H9 (cell line): Measurements from ENCODE around the gene FCHSD2. TPM values are rescaled to one million over a fixed set of nuclear protein-coding genes. Genes with fewer than 3 reads are reported as not detected.

Experiments used
- DNase-seq: peaks from one replicate; pipeline ENCODE4 v3.0.0-alpha.2; 2017
- H2AFZ ChIP-seq: one replicate; pipeline ENCODE4 v1.6.1; 2013; ENCODE audit warnings: mild to moderate bottlenecking, low read length, control low read depth, moderate library complexity
- H2AK5ac ChIP-seq: 2 replicates; pipeline ENCODE4 v1.6.1; 2013; ENCODE audit warnings: low read length, control low read depth, mixed read lengths; ENCODE audit not compliant: insufficient read length
- H2BK120ac ChIP-seq: one replicate; pipeline ENCODE4 v1.6.1; 2013; ENCODE audit warnings: low read depth, mild to moderate bottlenecking, low read length, control low read depth, inconsistent platforms; ENCODE audit not compliant: poor library complexity, severe bottlenecking
- H2BK12ac ChIP-seq: 2 replicates; pipeline ENCODE4 v1.6.1; 2013; ENCODE audit warnings: low read length, control low read depth, mixed read lengths, low read depth; ENCODE audit not compliant: insufficient read length
- H2BK15ac ChIP-seq: 2 replicates; pipeline ENCODE4 v1.6.1; 2013; ENCODE audit warnings: low read depth, low read length, control low read depth
- H2BK20ac ChIP-seq: one replicate; pipeline ENCODE4 v1.6.1; 2013; ENCODE audit warnings: low read depth, mild to moderate bottlenecking, low read length, control low read depth, inconsistent platforms; ENCODE audit not compliant: poor library complexity, severe bottlenecking
- H2BK5ac ChIP-seq: 2 replicates; pipeline ENCODE4 v1.6.1; 2013; ENCODE audit warnings: low read length, control low read depth, mixed read lengths; ENCODE audit not compliant: insufficient read length
- H3K14ac ChIP-seq: 2 replicates; pipeline ENCODE4 v1.6.1; 2013; ENCODE audit warnings: low read length, control low read depth; ENCODE audit not compliant: insufficient read depth
- H3K18ac ChIP-seq: 2 replicates; pipeline ENCODE4 v1.6.1; 2013; ENCODE audit warnings: low read depth, mild to moderate bottlenecking, mixed read lengths, low read length, control low read depth; ENCODE audit not compliant: insufficient read length
- H3K23ac ChIP-seq: 2 replicates; pipeline ENCODE4 v1.6.1; 2013; ENCODE audit warnings: low read length, control low read depth, mixed read lengths, low read depth; ENCODE audit not compliant: insufficient read length
- H3K23me2 ChIP-seq: 2 replicates; pipeline ENCODE4 v1.6.1; 2013; ENCODE audit warnings: low read depth, mild to moderate bottlenecking, mixed read lengths, low read length, control low read depth; ENCODE audit not compliant: insufficient read length, poor library complexity, severe bottlenecking
- H3K27ac ChIP-seq: 2 replicates; pipeline ENCODE4 v1.5.1; 2013; ENCODE audit warnings: low read length, control low read depth, mixed read lengths, low read depth; ENCODE audit not compliant: insufficient read length
- H3K27me3 ChIP-seq: 2 replicates; pipeline ENCODE4 v1.6.1; 2013; ENCODE audit warnings: low read length, control low read depth, inconsistent platforms; ENCODE audit not compliant: insufficient read depth
- H3K4ac ChIP-seq: 2 replicates; pipeline ENCODE4 v1.6.1; 2013; ENCODE audit warnings: low read depth, mild to moderate bottlenecking, control low read depth, inconsistent platforms, low read length, moderate library complexity
- H3K4me1 ChIP-seq: 2 replicates; pipeline ENCODE4 v1.6.1; 2013; ENCODE audit warnings: low read length, control low read depth, inconsistent platforms; ENCODE audit not compliant: insufficient read depth
- H3K4me2 ChIP-seq: 2 replicates; pipeline ENCODE4 v1.6.1; 2013; ENCODE audit warnings: low read length, control low read depth, mixed read lengths; ENCODE audit not compliant: insufficient read length, insufficient read depth
- H3K56ac ChIP-seq: 2 replicates; pipeline ENCODE4 v1.6.1; 2013; ENCODE audit warnings: low read depth, mild to moderate bottlenecking, mixed read lengths, low read length, control low read depth; ENCODE audit not compliant: insufficient read length
- H3K79me1 ChIP-seq: 2 replicates; pipeline ENCODE4 v1.6.1; 2013; ENCODE audit warnings: low read depth, mild to moderate bottlenecking, moderate library complexity, low read length, control low read depth, inconsistent platforms; ENCODE audit not compliant: insufficient read depth, poor library complexity, severe bottlenecking
- H3K79me2 ChIP-seq: 2 replicates; pipeline ENCODE4 v1.6.1; 2013; ENCODE audit warnings: low read length, control low read depth, inconsistent platforms; ENCODE audit not compliant: insufficient read depth
- H3K9ac ChIP-seq: 2 replicates; pipeline ENCODE4 v1.6.1; 2013; ENCODE audit warnings: low read length, control low read depth, mixed read lengths; ENCODE audit not compliant: insufficient read length; ENCODE audit errors: extremely low read depth
- H3K9me3 ChIP-seq: one replicate; pipeline ENCODE4 v1.6.1; 2013; ENCODE audit warnings: low read depth, low read length, inconsistent platforms; ENCODE audit not compliant: control insufficient read depth
- H3T11ph ChIP-seq: one replicate; pipeline ENCODE4 v1.6.1; 2013; ENCODE audit warnings: mild to moderate bottlenecking, low read length, control low read depth, inconsistent platforms
- H4K20me1 ChIP-seq: one replicate; pipeline ENCODE4 v1.6.1; 2013; ENCODE audit not compliant: control insufficient read depth, insufficient read length, insufficient read depth
- H4K5ac ChIP-seq: 2 replicates; pipeline ENCODE4 v1.6.1; 2013; ENCODE audit warnings: low read depth, mild to moderate bottlenecking, mixed read lengths, low read length, control low read depth; ENCODE audit not compliant: insufficient read length
- H4K8ac ChIP-seq: replicated peaks from 2 replicates; pipeline ENCODE4 v1.6.1; 2013; ENCODE audit warnings: low read length, control low read depth, mixed read lengths, low read depth; ENCODE audit not compliant: insufficient read length
- H4K91ac ChIP-seq: 2 replicates; pipeline ENCODE4 v1.6.1; 2013; ENCODE audit warnings: low read depth, mild to moderate bottlenecking, moderate library complexity, mixed read lengths, low read length, control low read depth; ENCODE audit not compliant: insufficient read length
- H3K27ac Mint-ChIP-seq, 3 experiments: 2 replicates in 2 of 3; 3 replicates in 1 of 3; pipeline ENCODE4 v1.8.0; 2020 to 2021; ENCODE audit warnings: mixed read lengths in 3 of 3, mild to moderate bottlenecking in 1 of 3, moderate library complexity in 1 of 3
- H3K27me3 Mint-ChIP-seq: 2 replicates; pipeline ENCODE4 v1.8.0; 2021; ENCODE audit warnings: low read depth, mild to moderate bottlenecking, moderate library complexity, mixed read lengths
- H3K36me3 Mint-ChIP-seq, 3 experiments: 2 replicates in 2 of 3; 3 replicates in 1 of 3; pipeline ENCODE4 v1.8.0; 2020 to 2021; ENCODE audit warnings: low read depth in 3 of 3, mixed read lengths in 3 of 3; ENCODE audit not compliant: insufficient read depth in 1 of 3
- H3K4me1 Mint-ChIP-seq, 2 experiments: 2 replicates each; pipeline ENCODE4 v1.8.0; 2020; ENCODE audit warnings: mixed read lengths in 2 of 2
- H3K4me3 Mint-ChIP-seq, 2 experiments: 2 replicates in 1 of 2; 3 replicates in 1 of 2; pipeline ENCODE4 v1.8.0; 2020 to 2021; ENCODE audit warnings: mild to moderate bottlenecking in 2 of 2, mixed read lengths in 2 of 2, moderate library complexity in 1 of 2
- H3K9me3 Mint-ChIP-seq, 2 experiments: 2 replicates in 1 of 2; 3 replicates in 1 of 2; pipeline ENCODE4 v1.8.0; 2020; ENCODE audit warnings: mild to moderate bottlenecking in 2 of 2, mixed read lengths in 2 of 2, moderate library complexity in 1 of 2
- CTCF ChIP-seq: fragments of 200-600 bp; sonication (generic); conservative IDR thresholded peaks from 3 replicates; pipeline ENCODE4 v1.8.0; 2021; ENCODE audit warnings: antibody characterized with exemption, mild to moderate bottlenecking
- WGBS: extraction: QIAGEN DNeasy Blood & Tissue Kit; methylation state at CpG from one replicate; pipeline ENCODE4 v1.1.7; 2013; ENCODE audit warnings: missing lambda C conversion rate, low lambda C conversion rate, mixed read lengths; ENCODE audit not compliant: insufficient read length; ENCODE audit errors: extremely low coverage; 5-methylcytosine and 5-hydroxymethylcytosine counted together
- total RNA-seq: library from RNA; stranded (reverse); gene quantifications from 2 replicates; pipeline ENCODE4 v1.2.1, GENCODE V29; 2021

FCHSD2 gene
- total RNA-seq, 1 experiment from 2014 or later: 17.8 TPM

DNA sequence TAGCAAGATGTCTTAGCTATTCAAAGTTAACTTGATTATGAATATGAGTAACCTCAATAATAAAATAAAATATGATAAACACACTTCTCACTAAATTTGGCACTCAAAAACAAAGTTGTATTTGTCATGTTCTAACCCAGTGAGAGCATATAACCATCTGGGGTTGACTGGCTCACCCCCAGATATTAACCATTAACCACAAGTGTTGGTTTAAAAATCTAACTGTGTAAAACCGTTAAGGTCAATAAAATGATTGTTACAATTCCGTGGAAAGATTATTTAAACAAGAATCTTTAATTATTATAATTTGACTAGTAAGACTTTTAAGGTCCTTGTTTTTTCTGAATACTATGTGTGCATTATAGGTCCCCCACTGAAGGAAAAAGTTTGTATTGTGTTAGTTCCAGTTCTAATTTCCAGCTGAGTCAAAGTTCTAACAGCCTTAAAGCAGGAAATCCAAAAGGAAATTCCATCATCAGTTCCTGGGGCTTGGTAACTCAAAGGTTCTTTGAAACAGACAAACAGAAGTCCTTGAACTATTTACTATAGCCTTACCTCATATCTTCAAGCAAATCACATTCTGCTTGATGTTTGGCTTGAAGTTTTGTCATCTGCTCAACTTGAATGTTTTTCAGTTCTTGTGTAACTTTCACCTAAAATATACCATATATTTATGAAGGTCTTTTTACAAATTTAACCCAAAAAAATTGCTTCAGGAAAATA lies 2.5 kb downstream of the FCHSD2 start:
- Histone ChIP-seq H3K27me3 (no peaks in the 10 kb centered on the region; the same call in 1 of the 2 replicates), H4K8ac (no peak overlapping the region), H4K91ac (no peak overlapping the region), H3K23ac (no peak overlapping the region), H3K9ac (no peak overlapping the region), H2BK120ac (no peak overlapping the region), H4K20me1 (no peaks in the 10 kb centered on the region), H3K23me2 (peaks cover 15% of the 10 kb centered on the region), H2BK20ac (no peak overlapping the region), H3K79me2 (no peaks in the 10 kb centered on the region), H3K14ac (no peak overlapping the region), H3K4ac (no peak overlapping the region), H3K4me1 (no peaks in the 10 kb centered on the region), H3T11ph (no peak overlapping the region), H2AK5ac (no peak overlapping the region), H4K5ac (no peak overlapping the region), H3K9me3 (no peaks in the 10 kb centered on the region), H3K18ac (no peak overlapping the region), H2BK5ac (no peak overlapping the region), H3K27ac (no peak overlapping the region), H2BK12ac (no peak overlapping the region), H3K4me2 (no peak overlapping the region), H2BK15ac (no peak overlapping the region), H3K56ac (no peak overlapping the region), H3K79me1 (no peaks in the 10 kb centered on the region), H2AFZ (no peak overlapping the region)
- TF ChIP-seq CTCF: no peak
- DNase-seq: no peak
- no CpG with 5 or more reads among the region's 2 CpGs for WGBS
- H3K36me3 Mint-ChIP-seq: peaks cover 0 to 24% (median 15%) of the 10 kb centered on the region in 3 experiments; a peak in 4 of 7 replicates
- peaks cover 13% of the 10 kb centered on the region for H3K27me3 Mint-ChIP-seq
- H3K27ac Mint-ChIP-seq: no peak overlapping the region
- peaks cover 26 to 27% of the 10 kb centered on the region in 2 experiments for H3K4me1 Mint-ChIP-seq
- no peaks in the 10 kb centered on the region; a peak in 1 of 5 replicates for H3K9me3 Mint-ChIP-seq
- no peak overlapping the region for H3K4me3 Mint-ChIP-seq
